ENCODE results near the gene SAE1. TPM values are rescaled to one million over a fixed set of nuclear protein-coding genes. Genes with fewer than 3 reads are reported as not detected.
"Not testable (repeated sequence)": the region's sequence is repeated elsewhere in the genome, so short reads cannot be mapped to it uniquely, and the experiment has no call there.

The SAE1 gene
- polyA plus RNA-seq, 2 of the 4 experiments (the other 2 are of a cell fraction): 206 to 249 TPM

- TF ChIP-seq ZSCAN20 (CRISPR knock-in tag; IDR thresholded peaks at IDR 0.05): no peak
- TF ChIP-seq CTCF (IDR thresholded peaks at IDR 0.05): no peak
These were observed 33.9 kb upstream of the SAE1 start (continued) for GRCh38 chr19:47096721-47097120.

GRCh38 chr19:47097396-47098201, 33.0 kb upstream of the SAE1 start:
- ATAC-seq: no peak
- Histone ChIP-seq H3K4me2 (no peak overlapping the region), H3K4me1 (peaks cover 26% of the 10 kb centered on the region), H3K9me3 (no peaks in the 10 kb centered on the region), H3K27ac (no peak overlapping the region), H3K4me3 (no peak overlapping the region)
- WGBS (ENCODE audit: missing lambda C conversion rate): 92% methylated on average over 31 of the region's 31 CpGs
- POLR2A ChIA-PET: interaction anchor here (2.4 kb wide), 1 partner anchor 16 kb away, joined by 14 read pairs; the partner anchor contains the start of gene ZC3H4
- DNase-seq (ENCODE audit: low read depth in 1 of 2, low spot score in 1 of 2): no peak
- TF ChIP-seq HOXB13 (CRISPR knock-in tag; IDR thresholded peaks at IDR 0.05; ENCODE audit: low read depth) (no peak), NFE2L2 (conservative IDR thresholded peaks at IDR 0.05; ENCODE audit: low read length) (no peak)
- CTCF ChIA-PET: interaction anchor here (0.6 to 4.7 kb wide), 11 partner anchors 10 to 458 kb away, joined by 3 to 22 read pairs (median 4); no protein-coding TSS in a partner anchor
- FAIRE-seq: no peak

- no peak for TF ChIP-seq TFCP2L1 (CRISPR knock-in tag; IDR thresholded peaks at IDR 0.05)
- 93% methylated on average over 6 of the region's 6 CpGs for WGBS (ENCODE audit: missing lambda C conversion rate)
- Histone ChIP-seq H3K4me3 (no peak overlapping the region), H3K9me3 (no peaks in the 10 kb centered on the region), H3K4me1 (peaks cover 26% of the 10 kb centered on the region), H3K27ac (no peak overlapping the region), H3K4me2 (no peak overlapping the region)
- CTCF ChIA-PET: interaction anchor here (0.7 to 4.7 kb wide), 6 partner anchors 11 to 63 kb away, joined by 3 to 22 read pairs (median 4); partner anchors contain the start of gene ZC3H4
- POLR2A ChIA-PET: interaction anchor here (1.8 kb wide), 1 partner anchor 15 kb away, joined by 10 read pairs; the partner anchor contains the start of gene ZC3H4
- ATAC-seq (no peak), FAIRE-seq (no peak), DNase-seq (ENCODE audit: low read depth in 1 of 2, low spot score in 1 of 2) (no peak)
These were observed 32.0 kb upstream of the SAE1 start for GRCh38 chr19:47098608-47099007.

GRCh38 chr19:47099576-47100050, 31.0 kb upstream of the SAE1 start:
- H3K4me1 ChIP-seq: peaks cover 26% of the 10 kb centered on the region
- H3K9me3 ChIP-seq: no peaks in the 10 kb centered on the region
- TF ChIP-seq RFX5 (IDR thresholded peaks at IDR 0.05): no peak
- no peak for TF ChIP-seq ATOH8 (CRISPR knock-in tag; IDR thresholded peaks at IDR 0.05; ENCODE audit: low read depth)
- TF ChIP-seq ESRRA (IDR thresholded peaks at IDR 0.05; ENCODE audit: borderline replicate concordance, low read length): no peak
- TF ChIP-seq PHF8 (IDR thresholded peaks at IDR 0.05; ENCODE audit: borderline replicate concordance, low read depth): no peak
- no peak for TF ChIP-seq KDM1A (IDR thresholded peaks at IDR 0.05; ENCODE audit: low read depth)
- no peak for TF ChIP-seq HES2 (IDR thresholded peaks at IDR 0.05)
- FAIRE-seq (no peak), ATAC-seq (no peak), DNase-seq (ENCODE audit: low read depth in 1 of 2, low spot score in 1 of 2) (no peak)
- H3K4me3 ChIP-seq: no peak overlapping the region
- no peak overlapping the region for H3K4me2 ChIP-seq
- ChIA-PET POLR2A (interaction anchor here (0.6 to 1.8 kb wide), 2 partner anchors 14 to 20 kb away, joined by 3 to 10 read pairs; partner anchors contain the start of gene ZC3H4), CTCF (interaction anchor here (0.6 to 4.7 kb wide), 6 partner anchors 13 to 1360 kb away, joined by 3 to 22 read pairs (median 4); no protein-coding TSS in a partner anchor)
- 92% methylated on average over 6 of the region's 6 CpGs for WGBS (ENCODE audit: missing lambda C conversion rate)
- no peak overlapping the region for H3K27ac ChIP-seq

GRCh38 chr19:47100290-47100689, 30.3 kb upstream of the SAE1 start:
- peak; percentile 35 to 47; a peak in 3 of 6 replicates for ATAC-seq

GRCh38 chr19:47101116-47101515, 29.5 kb upstream of the SAE1 start:
- H3K9me3 ChIP-seq; H3K27ac ChIP-seq; FAIRE-seq; ATAC-seq; H3K4me3 ChIP-seq; POLR2A ChIA-PET; DNase-seq (ENCODE audit: low read depth in 1 of 2, low spot score in 1 of 2); H3K4me2 ChIP-seq: not testable (repeated sequence)
- H3K4me1 ChIP-seq: peaks cover 13% of the 10 kb centered on the region
- 87% methylated on average over 4 of the region's 4 CpGs for WGBS (ENCODE audit: missing lambda C conversion rate)
- CTCF ChIA-PET: interaction anchor here (0.6 to 1.3 kb wide), 6 partner anchors 11 to 559 kb away, joined by 3 to 4 read pairs (median 3); partner anchors contain the start of genes SAE1 and ZC3H4

More at GRCh38 chr19:47100290-47100689, 30.3 kb upstream of the SAE1 start:
- H3K27ac ChIP-seq: no peak overlapping the region
- no peak overlapping the region for H3K4me2 ChIP-seq
- peaks cover 21% of the 10 kb centered on the region for H3K4me1 ChIP-seq
- ChIA-PET CTCF (interaction anchor here (1.0 to 2.8 kb wide), 2 partner anchors 16 to 87 kb away, joined by 4 to 7 read pairs; no protein-coding TSS in a partner anchor), POLR2A (no interaction called here)
- H3K9me3 ChIP-seq: no peaks in the 10 kb centered on the region
- FAIRE-seq (no peak), DNase-seq (ENCODE audit: low read depth in 1 of 2, low spot score in 1 of 2) (peak in 1 of 2 experiments; percentile 55)
- WGBS (ENCODE audit: missing lambda C conversion rate): 97% methylated on average over 5 of the region's 5 CpGs
- no peak overlapping the region for H3K4me3 ChIP-seq
- TF ChIP-seq POLR2AphosphoS2 (conservative IDR thresholded peaks at IDR 0.05; ENCODE audit: low read length): no peak
- no peak for TF ChIP-seq SREBF2 (IDR thresholded peaks at IDR 0.05)
- no peak for TF ChIP-seq CBX2 (IDR thresholded peaks at IDR 0.05; ENCODE audit: borderline replicate concordance, low read depth)
- no peak for TF ChIP-seq HDAC2 (IDR thresholded peaks at IDR 0.05)
- TF ChIP-seq PHF8 (IDR thresholded peaks at IDR 0.05; ENCODE audit: borderline replicate concordance, low read depth): no peak
- TF ChIP-seq NPAS2 (CRISPR knock-in tag; IDR thresholded peaks at IDR 0.05; ENCODE audit: borderline replicate concordance): no peak
- no peak for TF ChIP-seq ZSCAN20 (CRISPR knock-in tag; IDR thresholded peaks at IDR 0.05)
- no peak for TF ChIP-seq MAFK (IDR thresholded peaks at IDR 0.05; ENCODE audit: partially characterized antibody)
- no peak for TF ChIP-seq USF2 (IDR thresholded peaks at IDR 0.05)
